GM12878 (cell line): ENCODE data around the gene C5orf15. TPM values are rescaled to one million over a fixed set of nuclear protein-coding genes. Genes with fewer than 3 reads are reported as not detected.

Experiments
- CEBPB ChIP-seq, 2 experiments: fragments of 150-350 bp in 1 of 2; IDR thresholded peaks; 2 replicates each; pipeline ENCODE4 v1.6.1; 2012 to 2014; ENCODE audit warnings: low read depth in 2 of 2, low read length in 2 of 2, borderline replicate concordance in 1 of 2, inconsistent platforms in 1 of 2
- EZH2 ChIP-seq: IDR thresholded peaks from 2 replicates; pipeline ENCODE4 v1.6.1; 2012; ENCODE audit warnings: low read depth, mild to moderate bottlenecking, control low read depth, inconsistent platforms, low read length, borderline replicate concordance; ENCODE audit not compliant: control insufficient read depth
- HCFC1 ChIP-seq: fragments of 150-350 bp; IDR thresholded peaks from 2 replicates; pipeline ENCODE4 v1.6.1; 2014; ENCODE audit warnings: low read length
- HSF1 ChIP-seq: fragments of 150-350 bp; IDR thresholded peaks from 2 replicates; pipeline ENCODE4 v1.6.1; 2014; ENCODE audit warnings: mild to moderate bottlenecking, low read depth, low read length
- KDM1A ChIP-seq: fragments of 200-600 bp; sonication (generic); IDR thresholded peaks from 2 replicates; pipeline ENCODE4 v1.6.1; 2016; ENCODE audit warnings: borderline replicate concordance
- KLF5 ChIP-seq: fragments of 450-650 bp; IDR thresholded peaks from 2 replicates; pipeline ENCODE4 v1.6.1; 2014; ENCODE audit warnings: mild to moderate bottlenecking; ENCODE audit not compliant: partially characterized antibody
- MEF2B ChIP-seq: fragments of 450-650 bp; IDR thresholded peaks from 2 replicates; pipeline ENCODE4 v1.6.1; 2018; ENCODE audit warnings: mild to moderate bottlenecking, moderate library complexity; ENCODE audit not compliant: partially characterized antibody, poor library complexity, severe bottlenecking
- PML ChIP-seq: IDR thresholded peaks from 2 replicates; pipeline ENCODE4 v1.6.1; 2012; ENCODE audit warnings: low read length, inconsistent platforms
- RELA ChIP-seq: fragments of 450-650 bp; IDR thresholded peaks from 2 replicates; pipeline ENCODE4 v1.8.0; 2014; ENCODE audit warnings: borderline replicate concordance; ENCODE audit not compliant: partially characterized antibody
- REST ChIP-seq: IDR thresholded peaks from 2 replicates; pipeline ENCODE4 v1.6.1; 2012; ENCODE audit warnings: mild to moderate bottlenecking, low read depth, low read length
- TARDBP ChIP-seq: IDR thresholded peaks from 2 replicates; pipeline ENCODE4 v1.6.1; 2016; ENCODE audit warnings: borderline replicate concordance
- USF2 ChIP-seq: IDR thresholded peaks from 2 replicates; pipeline ENCODE4 v1.6.1; 2011; ENCODE audit warnings: low read depth, low read length, improper control_type of control experiment, borderline replicate concordance
- ZNF592 ChIP-seq: fragments of 450-650 bp; IDR thresholded peaks from 2 replicates; pipeline ENCODE4 v1.6.1; 2017; ENCODE audit warnings: mild to moderate bottlenecking, moderate library complexity
- polyA plus RNA-seq, 11 experiments: library from polyadenylated mRNA; depleted of rRNA in 4 of 11; unstranded in 6 of 11; stranded (reverse) in 5 of 11; fragments of >200 nt; fragmentation: Nextera tagmentation in 4 of 11; fragmentation: Illumina TruSeq in 1 of 11; extraction: Ambion mirVana in 4 of 11; extraction: Trizol in 1 of 11; gene quantifications; 1 replicate in 1 of 11; 2 replicates in 10 of 11; pipeline versions ENCODE4 v1.2.1 to v1.2.3, GENCODE V29; 2011 to 2016; ENCODE audit warnings: inconsistent platforms in 2 of 11, missing spikeins in 2 of 11, low read depth in 1 of 11
- total RNA-seq, 4 experiments: library from RNA; depleted of rRNA in 3 of 4; stranded (reverse); fragments of >200 nt in 3 of 4; fragmentation: Illumina TruSeq in 1 of 4; extraction: Trizol in 1 of 4; gene quantifications; 2 replicates each; pipeline versions ENCODE4 v1.2.1 to v1.2.3, GENCODE V29; 2013 to 2021
- TF ChIP-seq, protein P1 (sequence below): fragments of 450-650 bp; IDR thresholded peaks from 2 replicates; pipeline ENCODE4 v1.6.1; 2017; ENCODE audit warnings: mild to moderate bottlenecking, low read depth, inconsistent platforms; ENCODE audit not compliant: poor library complexity, severe bottlenecking

C5orf15 gene
- total and polyA plus RNA-seq, 10 of the 15 experiments (the other 5 are each of a cell fraction or from before 2014, with no cell fraction given): 21.7 to 69.6 (median 46.0) TPM

DNA sequence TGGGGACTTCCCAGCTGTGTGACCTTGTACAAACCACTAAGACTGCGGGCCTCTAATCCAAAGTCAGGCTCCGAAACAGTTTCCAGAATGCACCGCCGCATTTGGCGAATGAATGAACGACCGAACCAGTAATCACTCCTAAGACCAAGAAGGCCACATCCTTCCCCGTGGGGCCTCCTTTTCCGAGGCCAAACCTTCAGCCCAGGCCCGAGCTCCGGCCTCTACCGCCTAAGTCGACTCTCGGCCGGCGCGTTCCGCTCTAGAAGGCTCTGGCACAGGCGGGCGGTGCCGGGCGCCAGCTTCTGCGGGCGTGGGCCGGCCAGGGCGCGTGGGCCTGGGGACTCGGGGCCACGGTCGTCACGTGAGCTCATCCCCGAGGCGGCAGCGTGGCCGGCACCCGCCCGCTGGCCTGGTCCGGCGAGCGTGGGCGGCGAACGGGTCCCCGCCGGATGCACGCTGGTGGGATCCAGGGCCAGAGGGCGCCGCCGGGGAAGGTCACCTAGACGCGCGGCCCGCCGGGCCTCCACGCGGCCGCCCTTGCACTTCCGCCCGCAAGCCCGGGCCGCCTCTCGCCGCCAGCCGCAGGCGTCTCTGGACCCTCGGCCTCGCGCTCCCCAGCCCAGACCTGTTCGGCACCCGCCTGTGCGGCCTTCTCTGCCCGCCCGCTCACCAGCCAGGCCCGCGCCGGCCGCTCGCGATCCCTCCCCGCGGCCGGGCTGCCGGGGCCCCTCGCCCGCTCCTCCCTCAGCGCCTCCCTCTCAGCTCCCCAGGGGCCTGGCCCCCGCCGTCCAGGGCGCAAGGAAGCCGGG, 35.6 kb upstream of the C5orf15 start (continued):
- TF ChIP-seq PML (peak; percentile 35; the same call in 1 of the 2 replicates), ZNF592 (no peak), CEBPB (IDR thresholded peaks at IDR 0.05; ENCODE audit: borderline replicate concordance in 1 of 2, low read depth in 2 of 2, low read length in 2 of 2) (no peak), TARDBP (no peak), USF2 (no peak), REST (0 out of 2 replicates have a peak, but pooled peaks have one; percentile 9), KDM1A (no peak), KLF5 (peak; percentile 23), HCFC1 (no peak), RELA (no peak), MEF2B (no peak), HSF1 (no peak), EZH2 (no peak)
- TF ChIP-seq, protein P1, sequence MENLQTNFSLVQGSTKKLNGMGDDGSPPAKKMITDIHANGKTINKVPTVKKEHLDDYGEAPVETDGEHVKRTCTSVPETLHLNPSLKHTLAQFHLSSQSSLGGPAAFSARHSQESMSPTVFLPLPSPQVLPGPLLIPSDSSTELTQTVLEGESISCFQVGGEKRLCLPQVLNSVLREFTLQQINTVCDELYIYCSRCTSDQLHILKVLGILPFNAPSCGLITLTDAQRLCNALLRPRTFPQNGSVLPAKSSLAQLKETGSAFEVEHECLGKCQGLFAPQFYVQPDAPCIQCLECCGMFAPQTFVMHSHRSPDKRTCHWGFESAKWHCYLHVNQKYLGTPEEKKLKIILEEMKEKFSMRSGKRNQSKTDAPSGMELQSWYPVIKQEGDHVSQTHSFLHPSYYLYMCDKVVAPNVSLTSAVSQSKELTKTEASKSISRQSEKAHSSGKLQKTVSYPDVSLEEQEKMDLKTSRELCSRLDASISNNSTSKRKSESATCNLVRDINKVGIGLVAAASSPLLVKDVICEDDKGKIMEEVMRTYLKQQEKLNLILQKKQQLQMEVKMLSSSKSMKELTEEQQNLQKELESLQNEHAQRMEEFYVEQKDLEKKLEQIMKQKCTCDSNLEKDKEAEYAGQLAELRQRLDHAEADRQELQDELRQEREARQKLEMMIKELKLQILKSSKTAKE: no peak
